KOPT-K1 (cell line): ENCODE measurements around the gene FSIP1.

Experiments used
- H3K27ac ChIP-seq: fragments of 200-600 bp; sonication (generic); 2 replicates; pipeline ENCODE4 v1.5.1; 2016; ENCODE audit warnings: antibody characterized with exemption, mild to moderate bottlenecking, low read depth, low read length; ENCODE audit not compliant: poor library complexity, severe bottlenecking
- H3K36me3 ChIP-seq: fragments of 200-600 bp; sonication (generic); 2 replicates; pipeline ENCODE4 v1.5.1; 2017; ENCODE audit warnings: antibody characterized with exemption, mild to moderate bottlenecking, low read length, moderate library complexity; ENCODE audit not compliant: insufficient read depth
- H3K9me3 ChIP-seq: fragments of 200-600 bp; sonication (generic); 2 replicates; pipeline ENCODE4 v1.5.1; 2017; ENCODE audit warnings: antibody characterized with exemption, low read length, mild to moderate bottlenecking; ENCODE audit not compliant: insufficient read depth, poor library complexity, severe bottlenecking

Gene FSIP1

DNA sequence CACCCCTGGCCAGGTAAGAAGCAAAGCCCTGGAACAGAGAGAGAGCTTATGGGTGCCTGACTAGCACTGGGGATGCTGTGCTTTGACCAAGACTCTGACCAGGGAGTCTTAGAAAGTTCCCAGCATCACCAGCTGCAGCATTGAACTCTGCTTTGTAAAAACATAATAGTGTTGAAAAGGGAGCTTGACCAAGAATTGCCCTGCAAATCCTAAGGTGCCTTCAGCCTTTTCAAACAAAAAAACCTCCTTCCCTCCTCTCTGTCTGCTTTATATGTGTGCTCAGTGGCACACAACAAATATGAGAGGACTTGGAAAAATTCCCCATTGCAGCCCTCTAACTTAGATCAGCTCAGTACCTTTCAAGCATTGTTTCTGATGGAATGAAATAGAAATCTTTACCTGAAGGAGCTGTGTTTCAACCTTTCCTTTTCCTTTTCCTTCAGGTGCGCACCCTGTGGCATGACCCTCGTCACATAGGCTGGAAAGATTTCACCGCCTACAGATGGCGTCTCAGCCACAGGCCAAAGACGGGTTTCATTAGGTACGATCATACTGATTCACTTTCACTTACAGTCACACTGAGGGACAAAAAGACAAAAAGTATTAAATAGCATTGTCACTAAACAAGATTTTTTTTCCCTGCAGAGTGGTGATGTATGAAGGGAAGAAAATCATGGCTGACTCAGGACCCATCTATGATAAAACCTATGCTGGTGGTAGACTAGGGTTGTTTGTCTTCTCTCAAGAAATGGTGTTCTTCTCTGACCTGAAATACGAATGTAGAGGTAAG is 188.8 kb downstream of the FSIP1 start:
- no peaks in the 10 kb centered on the region for H3K9me3 ChIP-seq
- H3K27ac ChIP-seq, result no peak overlapping the region
- H3K36me3 ChIP-seq, result no peaks in the 10 kb centered on the region

DNA sequence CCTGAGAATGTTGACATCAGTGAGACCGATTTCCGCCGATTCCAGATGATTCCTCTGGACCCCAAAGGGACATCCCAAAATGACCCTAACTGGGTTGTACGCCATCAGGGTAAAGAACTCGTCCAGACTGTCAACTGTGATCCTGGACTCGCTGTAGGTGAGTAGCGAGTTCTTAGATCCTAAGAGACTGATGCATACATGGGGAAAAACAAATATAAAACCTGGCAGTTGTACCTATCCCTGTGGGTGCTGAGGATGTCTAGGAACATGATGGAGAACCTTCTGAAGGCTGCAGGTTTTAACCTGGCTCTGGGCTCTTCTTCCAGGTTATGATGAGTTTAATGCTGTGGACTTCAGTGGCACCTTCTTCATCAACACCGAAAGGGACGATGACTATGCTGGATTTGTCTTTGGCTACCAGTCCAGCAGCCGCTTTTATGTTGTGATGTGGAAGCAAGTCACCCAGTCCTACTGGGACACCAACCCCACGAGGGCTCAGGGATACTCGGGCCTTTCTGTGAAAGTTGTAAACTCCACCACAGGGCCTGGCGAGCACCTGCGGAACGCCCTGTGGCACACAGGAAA is 189.5 kb downstream of the FSIP1 start:
- H3K27ac ChIP-seq, result no peak overlapping the region
- no peaks in the 10 kb centered on the region for H3K36me3 ChIP-seq
- no peaks in the 10 kb centered on the region for H3K9me3 ChIP-seq

DNA sequence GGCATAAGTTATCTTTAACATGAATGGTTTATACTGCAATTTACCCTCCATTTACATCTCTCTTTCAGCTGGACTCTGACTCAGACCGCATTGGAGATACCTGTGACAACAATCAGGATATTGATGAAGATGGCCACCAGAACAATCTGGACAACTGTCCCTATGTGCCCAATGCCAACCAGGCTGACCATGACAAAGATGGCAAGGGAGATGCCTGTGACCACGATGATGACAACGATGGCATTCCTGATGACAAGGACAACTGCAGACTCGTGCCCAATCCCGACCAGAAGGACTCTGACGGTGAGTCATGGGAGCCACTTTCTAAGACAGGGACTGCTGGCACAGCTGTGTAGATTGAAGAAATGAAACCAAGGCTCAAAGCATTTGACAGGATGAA is 190.1 kb downstream of the FSIP1 start:
- Histone ChIP-seq H3K27ac (no peak overlapping the region), H3K9me3 (no peaks in the 10 kb centered on the region), H3K36me3 (no peaks in the 10 kb centered on the region)

DNA sequence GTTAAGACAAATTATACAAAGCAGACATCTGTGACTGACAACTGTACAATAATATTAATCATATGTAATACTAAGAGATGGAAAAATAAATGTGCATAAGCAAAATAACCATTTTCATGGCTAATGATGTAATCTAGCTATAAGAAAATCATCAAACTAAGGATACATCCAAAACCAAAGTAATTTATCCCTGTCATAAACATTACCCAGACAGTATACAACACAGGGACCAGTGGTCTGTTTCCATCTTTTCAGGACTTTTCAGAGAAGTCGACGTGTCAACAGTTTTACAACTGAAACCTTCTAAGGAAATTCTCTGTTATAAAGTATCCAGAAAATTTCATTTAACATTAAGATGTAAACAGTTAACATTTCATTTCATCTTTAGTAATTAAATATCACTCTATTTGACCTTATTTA is 190.7 kb downstream of the FSIP1 start:
- Histone ChIP-seq H3K9me3 (no peaks in the 10 kb centered on the region), H3K27ac (no peak overlapping the region), H3K36me3 (no peaks in the 10 kb centered on the region)

DNA sequence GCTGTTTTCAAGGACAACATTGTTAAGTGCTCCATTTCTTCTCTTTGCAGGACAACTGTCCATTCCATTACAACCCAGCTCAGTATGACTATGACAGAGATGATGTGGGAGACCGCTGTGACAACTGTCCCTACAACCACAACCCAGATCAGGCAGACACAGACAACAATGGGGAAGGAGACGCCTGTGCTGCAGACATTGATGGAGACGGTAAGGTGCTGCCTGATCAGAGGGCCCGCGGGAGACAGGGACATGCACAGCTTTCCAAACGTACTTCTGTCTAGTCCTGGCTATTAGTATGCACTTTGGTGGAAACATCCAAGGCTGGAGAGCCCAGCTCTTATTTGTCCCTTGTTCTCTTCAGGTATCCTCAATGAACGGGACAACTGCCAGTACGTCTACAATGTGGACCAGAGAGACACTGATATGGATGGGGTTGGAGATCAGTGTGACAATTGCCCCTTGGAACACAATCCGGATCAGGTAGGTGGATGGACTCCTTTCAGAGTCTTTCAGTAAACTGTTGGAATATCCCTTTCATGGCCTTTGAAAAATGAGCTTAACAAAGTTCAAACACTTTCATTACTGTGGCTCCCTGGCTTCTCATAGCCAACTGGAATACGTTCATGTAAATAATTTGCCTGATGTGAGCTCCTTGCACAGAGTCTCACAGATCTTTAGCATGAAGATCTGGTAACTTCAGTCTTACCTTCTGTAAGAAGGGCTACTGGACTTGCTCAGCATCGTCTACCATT is 191.3 kb downstream of the FSIP1 start:
- Histone ChIP-seq H3K9me3 (no peaks in the 10 kb centered on the region), H3K36me3 (no peaks in the 10 kb centered on the region), H3K27ac (no peak overlapping the region)

DNA sequence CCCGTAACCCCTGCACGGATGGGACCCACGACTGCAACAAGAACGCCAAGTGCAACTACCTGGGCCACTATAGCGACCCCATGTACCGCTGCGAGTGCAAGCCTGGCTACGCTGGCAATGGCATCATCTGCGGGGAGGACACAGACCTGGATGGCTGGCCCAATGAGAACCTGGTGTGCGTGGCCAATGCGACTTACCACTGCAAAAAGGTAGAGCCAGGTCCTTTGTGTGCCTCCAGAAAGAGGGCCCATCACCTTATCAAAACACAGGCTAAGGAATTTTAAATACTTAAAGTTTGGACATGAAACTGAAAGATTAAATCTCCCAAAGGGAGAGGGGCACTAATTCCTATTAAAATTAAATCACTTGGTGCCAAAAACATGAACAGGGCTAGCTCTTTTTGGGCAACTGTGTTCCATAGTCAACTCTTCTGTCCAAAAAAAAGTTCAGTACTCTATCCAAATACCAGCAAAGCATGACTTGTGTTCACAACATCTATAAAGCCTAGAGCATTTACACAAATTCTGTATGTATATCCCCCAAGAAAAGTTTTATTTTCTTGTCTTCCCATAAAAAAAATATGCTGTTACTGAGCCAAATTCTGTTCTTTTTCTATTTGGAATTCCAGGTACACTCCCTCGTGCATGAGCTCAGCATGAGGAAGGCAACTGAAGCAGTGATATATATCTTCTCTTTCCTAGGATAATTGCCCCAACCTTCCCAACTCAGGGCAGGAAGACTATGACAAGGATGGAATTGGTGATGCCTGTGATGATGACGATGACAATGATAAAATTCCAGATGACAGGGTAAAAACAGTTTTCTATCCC is 192.6 kb downstream of the FSIP1 start:
- Histone ChIP-seq H3K27ac (no peak overlapping the region), H3K9me3 (no peaks in the 10 kb centered on the region), H3K36me3 (no peaks in the 10 kb centered on the region)

DNA sequence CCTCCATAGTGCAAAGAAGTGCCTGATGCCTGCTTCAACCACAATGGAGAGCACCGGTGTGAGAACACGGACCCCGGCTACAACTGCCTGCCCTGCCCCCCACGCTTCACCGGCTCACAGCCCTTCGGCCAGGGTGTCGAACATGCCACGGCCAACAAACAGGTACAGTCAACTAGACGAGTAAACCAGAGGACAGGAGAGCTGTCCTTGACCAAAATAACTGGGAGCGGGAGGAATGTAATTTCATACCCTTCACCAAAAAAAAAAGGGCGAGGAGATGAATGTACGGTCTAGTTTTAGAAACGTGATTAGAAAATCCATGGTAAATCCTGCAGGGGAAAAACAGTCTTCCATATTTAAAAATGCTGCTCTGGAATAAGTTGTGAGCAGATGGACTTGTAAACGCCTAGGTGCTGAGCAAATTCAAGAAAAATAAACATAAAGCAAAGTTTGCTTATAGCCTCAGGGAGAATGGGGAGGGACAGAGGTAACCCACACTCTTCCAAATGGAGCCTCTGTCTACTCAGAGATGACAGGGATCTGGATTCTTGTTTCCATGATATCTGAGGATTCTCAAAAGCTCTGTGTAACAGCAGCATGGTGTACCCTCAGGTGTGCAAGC is 193.3 kb downstream of the FSIP1 start:
- Histone ChIP-seq H3K27ac (no peak overlapping the region), H3K9me3 (no peaks in the 10 kb centered on the region), H3K36me3 (no peaks in the 10 kb centered on the region)

DNA sequence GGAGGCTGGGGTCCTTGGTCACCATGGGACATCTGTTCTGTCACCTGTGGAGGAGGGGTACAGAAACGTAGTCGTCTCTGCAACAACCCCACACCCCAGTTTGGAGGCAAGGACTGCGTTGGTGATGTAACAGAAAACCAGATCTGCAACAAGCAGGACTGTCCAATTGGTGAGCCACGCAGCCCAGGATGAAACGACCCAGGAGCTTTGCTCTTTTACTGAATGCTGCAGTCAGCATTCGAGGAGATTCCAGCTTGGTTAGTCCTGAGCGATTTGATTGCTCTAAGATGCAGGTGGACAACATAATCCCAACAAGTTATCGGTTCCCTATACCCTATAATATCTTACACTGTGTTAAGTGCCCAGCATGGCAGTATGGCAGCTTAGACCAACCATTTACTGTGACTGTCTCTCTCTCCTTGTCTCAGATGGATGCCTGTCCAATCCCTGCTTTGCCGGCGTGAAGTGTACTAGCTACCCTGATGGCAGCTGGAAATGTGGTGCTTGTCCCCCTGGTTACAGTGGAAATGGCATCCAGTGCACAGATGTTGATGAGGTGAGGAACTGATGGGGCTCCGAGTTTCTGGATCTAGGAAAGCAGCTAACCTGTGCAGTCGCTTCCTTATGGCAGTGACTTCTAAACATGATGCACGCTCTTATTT is 194.0 kb downstream of the FSIP1 start:
- Histone ChIP-seq H3K27ac (no peak overlapping the region), H3K9me3 (no peaks in the 10 kb centered on the region), H3K36me3 (no peaks in the 10 kb centered on the region)

DNA sequence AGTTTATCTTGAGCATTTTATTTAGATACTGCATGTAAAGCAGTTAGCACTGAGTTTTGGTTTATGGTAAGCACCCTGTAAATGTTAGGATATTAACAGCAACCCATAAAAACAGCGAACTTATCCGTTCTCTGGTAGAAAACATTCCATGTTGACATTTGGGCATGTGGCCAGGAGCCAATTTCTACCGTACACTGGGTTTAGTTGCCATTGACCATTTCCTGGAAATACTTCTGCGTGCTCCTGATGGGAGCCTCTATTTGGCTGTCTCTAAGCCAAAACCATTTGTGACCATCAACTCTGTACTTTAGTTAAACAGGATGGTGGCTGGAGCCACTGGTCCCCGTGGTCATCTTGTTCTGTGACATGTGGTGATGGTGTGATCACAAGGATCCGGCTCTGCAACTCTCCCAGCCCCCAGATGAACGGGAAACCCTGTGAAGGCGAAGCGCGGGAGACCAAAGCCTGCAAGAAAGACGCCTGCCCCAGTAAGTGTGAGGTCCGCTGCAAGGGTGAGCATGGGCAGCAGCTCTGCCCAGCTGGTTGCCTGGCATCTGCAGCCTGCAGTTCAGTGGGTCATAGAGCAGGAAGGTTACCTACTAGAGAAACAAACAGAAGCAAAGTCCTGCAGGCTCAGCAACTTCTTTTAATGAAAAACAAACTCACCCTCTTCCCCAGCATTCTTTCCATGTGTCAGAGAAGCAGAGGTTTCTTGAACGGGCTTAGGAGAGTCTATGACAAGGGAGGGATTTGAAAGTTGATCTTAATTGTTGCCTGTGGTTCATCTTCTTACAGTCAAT is 194.7 kb downstream of the FSIP1 start:
- no peaks in the 10 kb centered on the region for H3K36me3 ChIP-seq
- no peak overlapping the region for H3K27ac ChIP-seq
- no peaks in the 10 kb centered on the region for H3K9me3 ChIP-seq

DNA sequence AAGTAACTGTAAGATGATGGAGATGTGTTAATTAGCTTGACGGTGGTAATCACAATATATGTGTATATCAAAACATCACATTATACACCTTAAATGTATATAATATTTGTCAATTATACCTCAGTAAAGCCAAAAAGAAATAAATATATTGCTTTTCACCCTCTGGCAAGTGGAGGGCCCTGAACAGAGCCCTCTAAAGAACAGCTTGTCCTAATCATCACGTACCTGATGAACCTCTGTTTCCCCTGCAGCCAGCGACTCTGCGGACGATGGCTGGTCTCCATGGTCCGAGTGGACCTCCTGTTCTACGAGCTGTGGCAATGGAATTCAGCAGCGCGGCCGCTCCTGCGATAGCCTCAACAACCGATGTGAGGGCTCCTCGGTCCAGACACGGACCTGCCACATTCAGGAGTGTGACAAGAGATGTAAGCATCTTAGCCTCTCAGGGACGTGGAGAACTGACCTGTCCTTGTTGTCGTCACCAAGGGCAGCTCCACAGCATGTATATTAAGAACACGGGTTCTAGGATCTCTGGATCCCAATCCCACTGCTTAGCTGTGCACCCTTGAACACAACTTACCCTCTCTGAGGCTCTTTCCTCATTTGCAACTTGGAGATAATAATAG is 195.4 kb downstream of the FSIP1 start:
- Histone ChIP-seq H3K9me3 (no peaks in the 10 kb centered on the region), H3K27ac (no peak overlapping the region), H3K36me3 (no peaks in the 10 kb centered on the region)

DNA sequence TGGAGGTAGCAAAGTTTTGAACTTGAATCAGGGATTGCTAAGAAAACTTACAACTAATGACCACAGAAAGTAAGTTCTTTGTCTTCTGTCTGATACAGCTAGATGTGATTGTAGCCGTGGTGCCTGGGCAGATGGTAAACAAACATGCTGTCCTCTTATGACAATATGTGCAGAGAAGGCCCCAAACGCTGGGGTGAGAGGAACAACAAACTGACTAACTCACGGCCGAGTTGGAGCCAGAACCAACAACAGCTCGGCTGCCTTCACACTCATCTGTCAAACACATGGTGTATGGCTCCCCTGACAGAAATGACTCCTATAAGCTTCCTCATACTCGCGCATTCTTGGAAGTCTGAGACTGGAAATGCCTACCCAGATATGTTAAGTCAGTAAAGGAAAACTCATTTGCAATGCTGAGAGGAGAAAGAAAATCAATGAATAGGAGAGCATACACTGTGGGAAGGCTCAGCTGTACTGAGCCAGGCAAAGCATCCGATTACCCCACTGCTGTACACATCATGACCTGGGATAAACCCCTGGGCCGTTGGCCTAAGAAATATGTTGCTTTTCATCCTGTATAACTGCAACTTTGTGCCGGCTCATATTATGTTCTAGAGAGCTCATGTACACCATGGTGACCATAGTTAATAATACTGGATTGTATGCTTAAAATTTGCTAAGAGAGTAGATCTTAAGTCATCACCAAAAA is 196.1 kb downstream of the FSIP1 start:
- Histone ChIP-seq H3K27ac (no peak overlapping the region), H3K9me3 (no peaks in the 10 kb centered on the region), H3K36me3 (no peaks in the 10 kb centered on the region)

DNA sequence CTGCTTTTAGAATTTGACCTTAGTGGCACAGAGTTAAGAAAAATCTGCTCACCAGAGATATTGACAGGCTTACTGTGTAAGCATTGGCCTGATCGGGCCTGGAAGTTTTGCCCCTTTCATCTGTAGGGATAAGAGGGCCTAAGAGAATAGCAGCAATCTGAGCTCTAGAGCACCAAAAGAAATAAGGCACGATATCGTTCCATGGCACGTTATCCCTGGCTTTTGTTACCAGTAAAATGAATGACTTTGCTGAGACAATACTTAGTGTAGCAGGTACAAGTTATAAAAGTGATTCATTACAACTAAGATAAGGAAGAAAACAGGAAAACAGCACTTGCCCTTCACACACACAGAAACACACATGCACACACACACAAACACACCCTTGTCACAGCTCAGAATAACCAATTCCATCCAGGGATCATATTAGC is 196.8 kb downstream of the FSIP1 start:
- Histone ChIP-seq H3K36me3 (no peaks in the 10 kb centered on the region), H3K9me3 (no peaks in the 10 kb centered on the region), H3K27ac (no peak overlapping the region)

DNA sequence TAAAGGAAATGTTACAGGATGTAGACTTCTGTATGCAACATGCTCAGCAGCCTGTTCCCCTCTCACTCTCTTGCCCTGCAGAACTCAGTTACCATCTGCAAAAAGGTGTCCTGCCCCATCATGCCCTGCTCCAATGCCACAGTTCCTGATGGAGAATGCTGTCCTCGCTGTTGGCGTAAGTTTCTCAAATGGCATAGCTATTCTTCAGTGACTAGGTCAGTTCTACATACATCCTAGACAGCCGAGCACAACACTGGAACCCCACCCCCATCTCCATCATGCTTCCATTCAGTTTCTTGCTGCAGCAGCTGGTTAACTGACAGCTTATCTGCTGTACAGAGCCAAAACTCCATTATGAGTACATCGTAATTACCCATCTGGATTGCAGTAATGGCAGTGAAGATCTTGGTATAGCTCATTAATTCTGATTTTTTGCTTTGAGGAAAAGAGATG is 197.2 kb downstream of the FSIP1 start:
- no peak overlapping the region for H3K27ac ChIP-seq
- H3K36me3 ChIP-seq, result no peaks in the 10 kb centered on the region
- no peaks in the 10 kb centered on the region for H3K9me3 ChIP-seq
